GM12891 (cell line): ENCODE measurements around the gene OAT.

ENCODE experiments used
- DNase-seq: peaks from one replicate; pipeline ENCODE4 v3.0.0; 2011; ENCODE audit warnings: low spot score; ENCODE audit not compliant: insufficient read length
- FAIRE-seq: peaks from 2 replicates; lab custom pipeline; 2011; peaks lifted over from hg19 to GRCh38; lab: Jason Lieb, UNC
- PAX5 ChIP-seq: IDR thresholded peaks from 2 replicates; pipeline ENCODE4 v1.6.1; 2011; ENCODE audit warnings: low read length, moderate library complexity, mild to moderate bottlenecking; ENCODE audit not compliant: insufficient read depth, severe bottlenecking
- POLR2A ChIP-seq: IDR thresholded peaks from 2 replicates; pipeline ENCODE4 v1.6.1; 2011; ENCODE audit warnings: low read depth, low read length, control low read depth
- POLR2AphosphoS5 ChIP-seq: IDR thresholded peaks from 2 replicates; pipeline ENCODE4 v1.6.1; 2011; ENCODE audit warnings: low read depth, low read length, control low read depth
- POU2F2 ChIP-seq: IDR thresholded peaks from 2 replicates; pipeline ENCODE4 v1.6.1; 2011; ENCODE audit warnings: low read depth, mild to moderate bottlenecking, control low read depth, low read length, moderate library complexity
- SPI1 ChIP-seq: IDR thresholded peaks from 2 replicates; pipeline ENCODE4 v1.6.1; 2011; ENCODE audit warnings: low read depth, low read length, control low read depth
- TAF1 ChIP-seq: IDR thresholded peaks from 2 replicates; pipeline ENCODE4 v1.6.1; 2011; ENCODE audit warnings: low read depth, low read length, control low read depth

The OAT gene

GRCh38 chr10:124387078-124387874 is 31.4 kb downstream of the OAT start:
- DNase-seq (no peak), FAIRE-seq (no peak)
- no peak for TF ChIP-seq POU2F2

DNA sequence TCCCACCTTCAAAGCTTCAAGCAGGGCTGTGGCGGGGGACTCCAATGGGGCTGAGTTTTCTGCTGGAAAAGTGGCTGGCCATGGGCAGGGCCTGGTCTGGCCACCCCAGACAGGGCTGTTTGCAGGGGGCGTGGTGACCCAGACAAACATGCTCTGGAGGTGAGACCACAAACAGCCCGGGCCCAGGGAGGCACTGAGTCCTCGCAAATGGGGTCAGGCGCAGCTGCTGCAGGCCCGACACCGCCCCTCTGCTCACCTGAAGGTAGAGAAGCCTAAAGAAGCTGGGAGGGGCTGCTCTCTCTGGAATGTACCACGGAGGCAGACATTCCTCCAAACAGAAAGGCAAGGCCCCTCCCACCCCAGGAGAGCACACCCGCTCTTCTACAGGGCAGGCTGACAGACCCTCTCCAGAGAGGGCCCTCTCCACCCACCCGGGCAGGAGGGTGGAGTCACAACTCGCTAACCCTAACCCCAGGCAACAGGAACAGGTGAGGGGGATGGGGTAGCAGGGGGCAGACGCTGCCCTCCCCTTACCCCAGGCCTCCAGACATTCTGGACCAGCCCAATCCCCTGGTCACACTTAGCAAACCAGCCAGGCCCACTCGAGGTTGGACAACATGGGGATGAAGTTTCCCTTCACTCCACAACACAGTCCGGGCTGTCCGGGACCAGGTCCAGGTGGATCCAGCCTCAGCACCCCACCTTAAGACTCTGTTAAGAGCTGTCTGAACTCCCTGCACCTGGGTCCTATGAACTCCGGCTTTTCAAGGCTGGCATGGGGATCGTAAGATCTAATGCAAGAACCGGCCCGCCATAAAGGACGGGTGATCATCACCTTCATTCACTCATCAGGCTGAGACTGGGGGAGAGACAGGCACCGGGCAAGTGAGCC is 32.3 kb downstream of the OAT start:
- DNase-seq (no peak), FAIRE-seq (no peak)
- TF ChIP-seq SPI1 (no peak), POLR2AphosphoS5 (no peak), TAF1 (no peak), POLR2A (no peak), POU2F2 (no peak), PAX5 (no peak)

DNA sequence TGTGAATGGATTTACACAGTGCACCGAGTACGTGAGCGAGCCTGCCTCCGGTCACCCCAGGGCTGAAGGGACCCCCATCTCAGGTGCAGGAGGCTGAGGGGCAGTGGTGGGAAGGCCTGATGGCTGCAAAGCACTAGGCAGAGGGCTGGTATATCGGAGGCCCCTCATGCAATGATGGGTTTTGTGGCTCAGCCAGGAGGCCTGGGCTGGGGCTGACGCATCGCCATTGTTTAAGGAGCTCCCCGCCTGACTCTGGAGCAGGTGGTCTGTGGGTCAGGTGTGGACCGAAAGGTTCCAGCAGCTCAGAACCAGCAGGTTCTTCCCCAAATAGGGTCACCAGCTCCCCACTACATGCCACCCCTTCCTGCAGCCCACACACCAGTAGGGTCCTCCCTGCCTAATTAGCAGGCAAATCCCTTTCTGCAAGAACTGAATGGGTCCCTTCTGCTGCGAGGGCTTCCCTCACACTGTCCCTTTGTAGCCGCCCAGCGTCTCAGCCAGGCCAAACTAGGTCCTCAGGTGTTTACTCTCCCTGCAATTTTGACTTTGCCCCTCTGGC is 33.0 kb downstream of the OAT start:
- no peak for FAIRE-seq
- no peak for DNase-seq
- TF ChIP-seq POLR2AphosphoS5 (no peak), PAX5 (no peak), POLR2A (no peak), TAF1 (no peak), POU2F2 (no peak), SPI1 (no peak)

- FAIRE-seq (no peak), DNase-seq (no peak)
- TF ChIP-seq SPI1 (no peak), TAF1 (no peak), POLR2A (no peak), POLR2AphosphoS5 (no peak), POU2F2 (no peak), PAX5 (no peak)
These were observed 34.0 kb downstream of the OAT start for GRCh38 chr10:124384591-124385190.

DNA sequence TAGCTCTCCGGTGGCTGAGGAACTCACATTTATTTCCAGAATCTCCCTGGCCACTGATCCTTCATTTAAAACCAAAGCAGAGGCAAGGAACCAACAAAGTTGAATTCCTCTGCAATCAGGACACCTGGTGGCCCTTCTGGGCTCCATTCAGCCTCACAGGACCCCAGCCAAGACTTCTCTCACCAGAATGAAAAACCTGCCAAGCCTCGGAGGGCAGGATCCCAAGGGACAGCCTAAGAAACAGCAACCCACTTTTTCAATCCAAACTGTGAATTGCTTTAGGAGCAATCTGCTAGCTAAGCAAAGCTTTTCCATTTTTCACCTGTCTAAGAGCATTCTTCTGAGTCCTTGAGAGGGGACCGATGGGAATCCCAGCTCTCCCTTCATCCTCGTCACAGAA is 34.6 kb downstream of the OAT start:
- TF ChIP-seq TAF1: no peak
- no peak for TF ChIP-seq PAX5
- DNase-seq (no peak), FAIRE-seq (no peak)

DNA sequence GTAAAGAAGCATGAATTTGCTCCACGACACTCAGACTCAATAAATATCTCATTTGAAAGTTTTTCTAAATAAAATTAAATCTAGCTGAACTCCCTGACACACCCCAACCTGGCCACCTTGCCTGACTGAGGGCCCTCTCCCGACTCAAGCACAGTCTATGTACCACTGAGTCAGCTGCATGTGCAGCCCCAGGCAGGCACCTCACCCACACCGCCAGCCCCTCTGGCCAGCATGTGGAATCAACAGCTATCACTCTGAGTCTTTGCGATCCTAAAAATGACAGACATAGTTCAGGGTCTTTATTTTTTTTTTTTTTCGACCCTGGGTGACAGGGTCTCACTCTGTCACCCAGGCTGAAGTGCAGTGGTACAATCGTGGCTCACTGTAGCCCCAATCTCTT is 35.2 kb downstream of the OAT start:
- FAIRE-seq: no peak

DNA sequence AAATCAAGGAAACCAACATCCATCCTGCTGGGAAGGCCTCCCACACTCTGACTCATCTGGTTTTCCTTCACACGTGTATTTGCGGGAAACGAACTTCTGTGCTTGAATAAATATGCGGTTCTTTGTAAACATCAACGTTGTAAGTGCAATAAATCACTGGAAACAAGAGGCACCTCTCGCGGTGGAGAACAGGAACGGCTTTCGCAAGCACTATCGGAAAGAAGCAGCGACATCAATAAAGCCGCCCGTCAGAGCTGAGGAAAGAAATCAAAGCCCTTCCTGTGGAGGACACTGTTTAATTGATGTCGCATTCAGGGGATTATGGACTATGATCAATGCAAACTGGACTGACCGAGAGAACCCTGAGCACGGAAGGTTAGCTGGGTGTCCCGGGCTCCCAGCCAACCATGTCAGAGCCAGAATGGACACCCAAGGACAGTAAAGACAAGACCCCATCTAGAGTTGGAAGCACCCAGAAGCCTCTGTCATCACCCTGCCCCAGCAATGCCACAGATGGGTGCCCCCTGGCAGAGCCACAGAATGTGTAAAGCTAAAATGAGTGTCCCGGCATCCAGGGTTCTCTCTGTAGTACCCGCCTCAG is 37.6 kb downstream of the OAT start:
- DNase-seq (no peak), FAIRE-seq (no peak)
- no peak for TF ChIP-seq TAF1
- no peak for TF ChIP-seq PAX5
- TF ChIP-seq POLR2AphosphoS5: no peak
- no peak for TF ChIP-seq POLR2A
- no peak for TF ChIP-seq SPI1

More for the DNA sequence above, 35.2 kb downstream of the OAT start:
- no peak for DNase-seq
- TF ChIP-seq SPI1 (no peak), TAF1 (no peak), POLR2A (no peak), POLR2AphosphoS5 (no peak), POU2F2 (no peak), PAX5 (no peak)

- no peak for TF ChIP-seq SPI1
- no peak for TF ChIP-seq POLR2AphosphoS5
- no peak for TF ChIP-seq PAX5
- no peak for TF ChIP-seq POLR2A
- no peak for TF ChIP-seq TAF1
- TF ChIP-seq POU2F2: no peak
- FAIRE-seq: no peak
These were observed 38.3 kb downstream of the OAT start for GRCh38 chr10:124380256-124380995.

More at GRCh38 chr10:124380256-124380995, 38.3 kb downstream of the OAT start:
- DNase-seq: no peak
